Hematopoietic multipotent progenitor cell treated with erythropoietin and hydrocortisone succinate and interleukin-3 and kit ligand, for 17 days (in vitro differentiated cells): ENCODE measurements around the gene WDR18.

Experiments
- DNase-seq: peaks from one replicate; pipeline ENCODE4 v3.0.0-alpha.2; 2015; ENCODE audit warnings: low spot score

The WDR18 gene

DNA sequence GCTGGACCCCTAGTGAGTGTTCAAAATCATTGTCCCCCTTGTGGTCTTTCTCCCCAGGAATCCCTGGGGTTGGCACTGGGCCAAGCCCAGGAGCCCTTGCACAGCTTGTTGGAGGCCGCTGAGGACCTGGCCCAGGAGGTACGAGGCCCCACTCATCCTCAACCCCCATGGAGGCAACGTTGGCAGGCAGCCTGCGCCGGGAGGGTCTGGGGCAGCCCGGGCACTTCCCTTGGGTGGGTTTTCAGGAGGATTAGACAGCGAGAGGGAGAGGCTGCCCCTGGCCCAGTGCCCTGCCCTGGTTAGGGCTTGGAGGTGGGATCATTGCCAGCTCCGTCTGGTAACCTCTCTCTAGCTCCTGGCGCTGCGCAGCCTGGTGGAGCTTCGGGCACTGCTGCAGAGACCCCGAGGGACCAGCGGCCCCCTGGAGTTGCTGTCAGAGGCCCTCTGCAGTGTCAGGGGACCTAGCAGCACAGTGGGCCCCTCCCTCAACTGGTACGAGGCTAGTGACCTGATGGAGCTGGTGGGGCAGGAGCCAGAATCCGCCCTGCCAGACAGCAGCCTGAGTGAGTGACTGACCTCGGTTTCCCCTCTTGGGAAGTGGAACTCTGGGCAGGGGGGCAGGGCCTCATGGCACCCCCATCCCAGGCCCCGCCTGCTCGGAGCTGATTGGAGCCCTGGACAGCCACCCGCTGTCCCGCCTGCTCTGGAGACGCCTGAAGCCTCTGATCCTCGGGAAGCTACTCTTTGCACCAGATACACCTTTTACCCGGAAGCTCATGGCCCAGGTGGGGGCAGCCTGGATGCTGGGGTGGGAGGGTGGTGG lies 58.8 kb downstream of the WDR18 start:
- no peak for DNase-seq
